GM10266 (cell line): Measurements from ENCODE around the gene FUT1.

Experiments used
- DNase-seq: peaks from one replicate; pipeline ENCODE4 v3.0.0; 2012; ENCODE audit errors: extremely low spot score
- CTCF ChIP-seq: IDR thresholded peaks from 2 replicates; pipeline ENCODE4 v1.5.1; 2012; ENCODE audit warnings: mild to moderate bottlenecking, low read depth; ENCODE audit not compliant: control insufficient read depth, insufficient read depth; ENCODE audit errors: missing control alignments

Gene FUT1

GRCh38 chr19:48760504-48761205, 8.2 kb upstream of the FUT1 start:
- DNase-seq = no peak
- TF ChIP-seq CTCF = no peak

DNA sequence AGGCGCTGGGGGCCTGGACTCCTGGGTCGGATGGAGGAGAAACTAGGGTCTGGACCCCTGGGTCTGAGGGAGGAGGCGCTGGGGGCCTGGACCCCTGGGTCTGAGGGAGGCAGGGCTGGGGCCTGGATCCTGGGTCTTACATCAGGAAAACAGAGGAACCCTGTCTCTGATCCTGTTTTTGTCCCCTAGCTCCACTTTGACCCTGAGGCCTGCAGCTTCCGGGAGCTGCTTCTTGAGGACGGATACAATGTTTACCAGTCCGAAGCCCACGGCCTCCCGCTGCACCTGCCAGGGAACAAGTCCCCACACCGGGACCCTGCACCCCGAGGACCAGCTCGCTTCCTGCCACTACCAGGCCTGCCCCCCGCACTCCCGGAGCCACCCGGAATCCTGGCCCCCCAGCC, 5.3 kb upstream of the FUT1 start:
- no peak for TF ChIP-seq CTCF
- no peak for DNase-seq

GRCh38 chr19:48757089-48757675, 4.7 kb upstream of the FUT1 start:
- TF ChIP-seq CTCF = no peak
- DNase-seq = no peak

GRCh38 chr19:48756686-48757085, 4.2 kb upstream of the FUT1 start:
- DNase-seq = no peak

DNA sequence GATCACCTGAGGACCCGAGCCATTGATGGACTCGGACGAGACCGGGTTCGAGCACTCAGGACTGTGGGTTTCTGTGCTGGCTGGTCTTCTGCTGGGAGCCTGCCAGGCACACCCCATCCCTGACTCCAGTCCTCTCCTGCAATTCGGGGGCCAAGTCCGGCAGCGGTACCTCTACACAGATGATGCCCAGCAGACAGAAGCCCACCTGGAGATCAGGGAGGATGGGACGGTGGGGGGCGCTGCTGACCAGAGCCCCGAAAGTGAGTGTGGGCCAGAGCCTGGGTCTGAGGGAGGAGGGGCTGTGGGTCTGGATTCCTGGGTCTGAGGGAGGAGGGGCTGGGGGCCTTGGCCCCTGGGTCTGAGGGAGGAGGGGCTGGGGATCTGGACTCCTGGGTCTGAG, 3.8 kb upstream of the FUT1 start:
- DNase-seq = no peak
- TF ChIP-seq CTCF = no peak

More at GRCh38 chr19:48756686-48757085, 4.2 kb upstream of the FUT1 start:
- TF ChIP-seq CTCF = no peak

DNA sequence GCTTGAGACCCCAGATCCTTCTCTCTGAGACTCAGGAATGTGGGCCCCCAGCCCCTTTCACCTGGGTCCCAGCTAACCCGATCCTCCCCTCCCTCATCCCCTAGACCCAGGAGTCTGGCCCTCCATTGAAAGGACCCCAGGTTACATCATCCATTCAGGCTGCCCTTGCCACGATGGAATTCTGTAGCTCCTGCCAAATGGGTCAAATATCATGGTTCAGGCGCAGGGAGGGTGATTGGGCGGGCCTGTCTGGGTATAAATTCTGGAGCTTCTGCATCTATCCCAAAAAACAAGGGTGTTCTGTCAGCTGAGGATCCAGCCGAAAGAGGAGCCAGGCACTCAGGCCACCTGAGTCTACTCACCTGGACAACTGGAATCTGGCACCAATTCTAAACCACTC, 3.3 kb upstream of the FUT1 start:
- TF ChIP-seq CTCF = no peak
- DNase-seq = no peak

DNA sequence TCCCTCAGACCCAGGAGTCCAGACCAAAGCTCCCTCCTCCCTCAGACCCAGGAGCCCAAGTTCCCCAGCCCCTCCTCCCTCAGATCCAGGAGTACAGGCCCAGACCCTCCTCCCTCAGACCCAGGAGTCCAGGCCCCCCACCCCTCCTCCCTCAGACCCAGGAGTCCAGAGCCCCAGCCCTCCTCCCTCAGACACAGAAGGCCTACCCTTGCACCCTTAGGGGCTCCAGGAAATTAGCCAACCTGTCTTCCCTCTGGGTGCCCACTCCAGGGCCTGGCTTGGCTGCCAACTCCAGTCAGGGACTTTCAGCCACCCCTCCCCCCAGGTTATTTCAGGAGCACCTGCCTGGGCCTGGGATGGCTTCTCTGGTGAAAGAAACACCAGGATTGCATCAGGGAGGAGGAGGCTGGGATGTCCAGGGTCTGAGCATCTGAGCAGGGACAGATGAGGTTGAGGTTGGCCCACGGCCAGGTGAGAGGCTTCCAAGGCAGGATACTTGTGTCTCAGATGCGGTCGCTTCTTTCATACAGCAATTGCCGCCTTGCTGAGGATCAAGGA, 2.7 kb upstream of the FUT1 start, which contains the start of gene FGF21:
TSS of gene FGF21 (plus strand) at position 441 of the 558 bp plus-strand sequence. CDS start 713 bp downstream, outside the sequence.
- no peak for TF ChIP-seq CTCF
- no peak for DNase-seq
